Effector memory CD4-positive, alpha-beta T cell (primary cell): ENCODE data around the gene TOM1L1.

ENCODE experiments used
- DNase-seq, 3 donors: peaks; one replicate each; pipeline ENCODE4 v3.0.0-alpha.2; 2020
- H3K27ac ChIP-seq: 2 replicates; pipeline ENCODE4 v1.7.0; 2013; ENCODE audit warnings: mild to moderate bottlenecking, low read length, moderate library complexity; ENCODE audit not compliant: insufficient read depth, poor library complexity, severe bottlenecking
- H3K27me3 ChIP-seq: replicated peaks from 2 replicates; pipeline ENCODE4 v1.7.0; 2013; ENCODE audit warnings: mild to moderate bottlenecking, low read length; ENCODE audit not compliant: insufficient read depth, control insufficient read depth, poor library complexity, severe bottlenecking
- H3K36me3 ChIP-seq: 2 replicates; pipeline ENCODE4 v1.7.0; 2013; ENCODE audit warnings: mild to moderate bottlenecking, low read length, moderate library complexity; ENCODE audit not compliant: control insufficient read depth, insufficient read depth
- H3K4me1 ChIP-seq: 2 replicates; pipeline ENCODE4 v1.7.0; 2013; ENCODE audit warnings: low read length, mild to moderate bottlenecking; ENCODE audit not compliant: control insufficient read depth, insufficient read depth, poor library complexity, severe bottlenecking
- H3K4me3 ChIP-seq: 2 replicates; pipeline ENCODE4 v1.7.0; 2013; ENCODE audit warnings: low read length, low read depth, mild to moderate bottlenecking; ENCODE audit not compliant: insufficient read depth, poor library complexity, severe bottlenecking
- H3K9me3 ChIP-seq: 2 replicates; pipeline ENCODE4 v1.7.0; 2013; ENCODE audit warnings: mild to moderate bottlenecking, low read length, moderate library complexity; ENCODE audit not compliant: control insufficient read depth

TOM1L1 gene

GRCh38 chr17:55004484-55004883 lies 103.8 kb downstream of the TOM1L1 start:
- DNase-seq = no peak
- no peaks in the 10 kb centered on the region for H3K27me3 ChIP-seq

DNA sequence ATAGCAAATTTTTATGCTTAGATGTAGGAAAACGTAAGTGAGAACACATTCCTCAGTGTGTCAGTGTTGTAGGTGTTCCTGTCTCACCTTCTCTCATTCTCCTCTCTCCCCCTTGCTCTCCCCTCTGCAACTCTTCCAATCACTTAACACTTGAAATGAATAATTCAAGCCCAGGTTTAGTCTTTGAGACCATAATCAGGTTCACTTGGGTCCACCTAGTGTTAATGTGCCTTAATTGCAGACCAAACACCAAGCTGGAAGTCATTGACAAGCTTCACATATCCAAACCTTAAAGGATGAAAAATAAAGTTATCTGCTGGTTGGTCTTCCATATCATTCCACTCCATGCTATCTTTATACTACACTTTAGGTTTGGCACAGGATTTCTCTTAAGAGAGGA lies 104.9 kb downstream of the TOM1L1 start:
- Histone ChIP-seq H3K4me3 (no peak overlapping the region), H3K36me3 (no peaks in the 10 kb centered on the region), H3K27ac (no peak overlapping the region), H3K9me3 (no peaks in the 10 kb centered on the region), H3K4me1 (no peaks in the 10 kb centered on the region), H3K27me3 (no peaks in the 10 kb centered on the region)
- no peak for DNase-seq

More at GRCh38 chr17:55004484-55004883, 103.8 kb downstream of the TOM1L1 start:
- Histone ChIP-seq H3K4me1 (no peaks in the 10 kb centered on the region), H3K36me3 (peaks cover 2% of the 10 kb centered on the region), H3K27ac (no peak overlapping the region), H3K4me3 (no peak overlapping the region), H3K9me3 (no peaks in the 10 kb centered on the region)
